Motor neuron (in vitro differentiated cells): ENCODE data around the gene ALOXE3. TPM values are rescaled to one million over a fixed set of nuclear protein-coding genes. Genes with fewer than 3 reads are reported as not detected.

ENCODE experiments used
- ATAC-seq, 8 experiments: fragments of 200-7000 bp; cut with Tn5 transposase; replicated peaks in 6 of 8; 2 replicates each; pipeline ENCODE4 v1.8.0; 2021; ENCODE audit warnings: mild to moderate bottlenecking in 8 of 8, moderate library complexity in 8 of 8
- H3K27ac ChIP-seq, 2 donors: fragments of 250-450 bp; sonication (Bioruptor Pico); 2 replicates each; pipeline ENCODE4 v1.9.0; 2021; ENCODE audit warnings: antibody characterized with exemption in 2 of 2, mild to moderate bottlenecking in 2 of 2, moderate library complexity in 1 of 2
- H3K4me1 ChIP-seq, 2 donors: fragments of 250-450 bp; sonication (Bioruptor Pico); replicated peaks in 1 of 2; 2 replicates each; pipeline ENCODE4 v1.6.1; 2021; ENCODE audit warnings: antibody characterized with exemption in 2 of 2, mild to moderate bottlenecking in 2 of 2, moderate library complexity in 1 of 2
- H3K4me3 ChIP-seq, 5 donors: fragments of 250-450 bp; sonication (Bioruptor Pico); 2 replicates each; pipeline ENCODE4 v1.9.0; 2021; ENCODE audit warnings: antibody characterized with exemption in 5 of 5, mild to moderate bottlenecking in 5 of 5, moderate library complexity in 4 of 5
- WGBS, 10 experiments: fragments of 450-650 bp; shearing (Covaris generic); methylation state at CpG; one replicate each; pipeline ENCODE4 v1.0.0; 2022; 5-methylcytosine and 5-hydroxymethylcytosine counted together
- in situ Hi-C, 9 experiments: fragments of 400-800 bp; cut with MboI; loops; one replicate each; pipeline ENCODE4 v1.15.0; 2021; ENCODE audit warnings: low sequenced_read_pairs in 9 of 9, low pct_unique_long_range_greater_than_20kb in 2 of 9; ENCODE audit not compliant: unreplicated experiment in 9 of 9
- total RNA-seq, 8 experiments: library from RNA; unstranded; fragments of 300-600 nt; gene quantifications; 2 replicates each; pipeline versions ENCODE4 v1.2.3 to v1.2.4, GENCODE V29; 2022

The ALOXE3 gene
- total RNA-seq, 8 experiments from 2014 or later, result 0.15 to 0.95 (median 0.36) TPM; not detected in 1

GRCh38 chr17:8105957-8106398 lies 12.3 kb downstream of the ALOXE3 start:
- H3K4me1 ChIP-seq, result peaks cover 0 to 3% of the 10 kb centered on the region in 2 donors
- in situ Hi-C loops, result no loop called here
- no peak overlapping the region for H3K27ac ChIP-seq
- ATAC-seq, result peak in 2 of 8 experiments; percentile 39 to 56
- 19 to 69% (median 47%) methylated on average over 1 to 5 of the region's 5 CpGs; no CpG with 5 or more reads in 1 of the 10 experiments for WGBS, 10 experiments
- no peak overlapping the region for H3K4me3 ChIP-seq

DNA sequence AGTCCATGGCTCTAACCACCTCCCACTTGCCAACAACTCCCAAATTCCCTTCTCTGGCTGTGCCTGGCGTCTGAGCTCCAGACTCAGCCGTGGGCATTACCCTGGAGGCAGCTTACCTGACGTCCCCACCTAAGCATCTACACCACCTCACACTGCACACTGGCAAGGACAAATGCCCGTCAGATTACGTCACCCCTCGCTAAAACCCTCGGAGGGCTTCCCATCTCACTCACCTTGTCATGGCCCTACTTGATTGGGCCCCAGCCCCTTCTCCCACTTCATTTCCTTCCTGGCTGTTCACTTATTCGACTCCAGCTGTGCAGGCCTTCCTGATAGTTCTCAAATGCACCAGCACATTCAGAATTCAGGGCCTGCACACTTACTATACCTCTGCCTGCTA lies 13.4 kb downstream of the ALOXE3 start:
- no peak overlapping the region for H3K4me3 ChIP-seq
- ATAC-seq, result no peak
- no peak overlapping the region for H3K27ac ChIP-seq
- in situ Hi-C loops, result no loop called here
- H3K4me1 ChIP-seq, result peaks cover 0 to under 1% of the 10 kb centered on the region in 2 donors
- 20 to 60% (median 21%) methylated on average over 1 to 6 of the region's 8 CpGs; no CpG with 5 or more reads in 7 of the 10 experiments for WGBS, 10 experiments

DNA sequence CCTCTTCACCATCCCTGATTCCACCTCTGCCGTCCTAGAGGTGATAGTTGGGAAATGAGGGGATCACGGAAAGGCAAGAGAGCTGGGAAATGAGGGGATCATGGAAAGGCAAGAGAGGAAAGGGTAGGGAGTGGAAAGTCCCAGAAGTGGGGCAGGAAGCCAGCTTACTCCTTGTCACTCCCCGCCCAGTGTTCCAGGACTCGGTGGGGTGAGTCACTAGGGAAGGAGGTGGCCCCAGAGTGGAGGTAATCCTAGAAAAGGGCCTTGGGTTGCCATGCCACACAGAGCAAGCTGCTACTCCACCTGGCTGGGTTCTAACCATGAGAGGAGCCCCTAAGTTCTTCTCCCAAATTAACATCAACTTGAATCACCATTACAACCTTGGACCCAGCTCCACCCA lies 14.8 kb downstream of the ALOXE3 start:
- peak in 2 of 8 experiments; percentile 81 to 83 for ATAC-seq
- in situ Hi-C loops, result no loop called here
- no peak overlapping the region for H3K27ac ChIP-seq

DNA sequence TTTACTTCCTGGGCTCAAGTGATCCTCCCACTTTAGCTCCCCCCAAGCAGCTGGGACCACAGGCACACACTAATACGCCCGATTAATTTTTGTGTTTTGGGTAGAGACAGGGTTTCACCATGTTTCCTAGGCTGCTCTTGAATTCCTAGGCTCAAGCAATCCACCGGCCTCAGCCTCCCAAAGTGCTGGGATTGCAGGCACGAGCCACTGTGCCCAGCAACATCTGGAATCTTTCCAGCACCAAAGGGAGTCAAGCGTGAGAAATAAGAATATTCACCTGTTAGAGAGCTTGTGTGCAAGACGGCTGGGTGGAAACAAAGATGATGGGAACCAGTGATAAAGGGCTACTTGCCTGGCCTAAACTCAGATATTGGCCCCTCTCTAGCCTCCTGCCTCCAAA lies 16.6 kb downstream of the ALOXE3 start:
- WGBS, 10 experiments, result 36 to 75% (median 70%) methylated on average over 3 to 6 of the region's 6 CpGs; no CpG with 5 or more reads in 3 of the 10 experiments
- Histone ChIP-seq H3K4me1 (no peaks in the 10 kb centered on the region), H3K27ac (no peak overlapping the region), H3K4me3 (no peak overlapping the region)
- in situ Hi-C loops, result no loop called here
- ATAC-seq, result no peak

More for the DNA sequence above, 14.8 kb downstream of the ALOXE3 start:
- no peak overlapping the region for H3K4me3 ChIP-seq
- no peaks in the 10 kb centered on the region for H3K4me1 ChIP-seq
- 67 to 100% (median 88%) methylated on average over 1 to 3 of the region's 4 CpGs; no CpG with 5 or more reads in 6 of the 10 experiments for WGBS, 10 experiments

GRCh38 chr17:8100763-8101162 lies 17.6 kb downstream of the ALOXE3 start:
- ATAC-seq, result no peak
- in situ Hi-C loops, result no loop called here
- WGBS, 10 experiments, result 0 to 72% (median 71%) methylated on average over 1 to 2 of the region's 2 CpGs; no CpG with 5 or more reads in 5 of the 10 experiments

GRCh38 chr17:8100111-8100510 lies 18.2 kb downstream of the ALOXE3 start:
- in situ Hi-C loops, result no loop called here
- no peak for ATAC-seq
- Histone ChIP-seq H3K27ac (no peak overlapping the region), H3K4me3 (no peak overlapping the region), H3K4me1 (no peaks in the 10 kb centered on the region)
- WGBS, 10 experiments, result no CpG with 5 or more reads among the region's 2 CpGs

More at GRCh38 chr17:8100763-8101162, 17.6 kb downstream of the ALOXE3 start:
- no peak overlapping the region for H3K27ac ChIP-seq
- no peak overlapping the region for H3K4me3 ChIP-seq
- H3K4me1 ChIP-seq, result no peaks in the 10 kb centered on the region

DNA sequence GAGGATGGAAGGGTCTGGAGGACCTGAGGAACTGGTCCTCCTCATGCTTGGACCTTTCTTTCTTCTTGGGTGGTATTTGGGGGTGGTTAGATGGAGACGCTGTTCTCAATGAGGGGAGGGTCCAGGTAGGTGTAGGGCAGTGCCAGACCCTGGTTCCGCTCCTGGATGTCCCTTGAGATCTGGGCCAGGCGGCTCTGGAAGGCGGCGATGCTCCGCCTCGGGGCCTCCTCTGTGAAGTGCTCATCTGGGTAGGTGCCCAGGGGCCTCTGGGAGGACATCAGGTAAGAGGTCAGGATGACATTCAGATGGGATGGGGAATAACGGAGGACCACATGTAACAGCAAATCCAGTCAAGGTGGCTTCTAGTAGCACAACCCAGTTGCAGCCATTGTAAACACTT lies 21.8 kb downstream of the ALOXE3 start:
- H3K4me3 ChIP-seq, result no peak overlapping the region
- H3K4me1 ChIP-seq, result no peaks in the 10 kb centered on the region
- WGBS, 10 experiments, result 50 to 90% (median 68%) methylated on average over 2 to 3 of the region's 8 CpGs; no CpG with 5 or more reads in 7 of the 10 experiments
- no peak for ATAC-seq
- no peak overlapping the region for H3K27ac ChIP-seq
- in situ Hi-C loops, result loop anchor here in 2 of 9 experiments (25.0 kb wide), 1 partner anchor 691 kb away; the partner anchor contains the start of gene MFSD6L (in 2 of the 2)

DNA sequence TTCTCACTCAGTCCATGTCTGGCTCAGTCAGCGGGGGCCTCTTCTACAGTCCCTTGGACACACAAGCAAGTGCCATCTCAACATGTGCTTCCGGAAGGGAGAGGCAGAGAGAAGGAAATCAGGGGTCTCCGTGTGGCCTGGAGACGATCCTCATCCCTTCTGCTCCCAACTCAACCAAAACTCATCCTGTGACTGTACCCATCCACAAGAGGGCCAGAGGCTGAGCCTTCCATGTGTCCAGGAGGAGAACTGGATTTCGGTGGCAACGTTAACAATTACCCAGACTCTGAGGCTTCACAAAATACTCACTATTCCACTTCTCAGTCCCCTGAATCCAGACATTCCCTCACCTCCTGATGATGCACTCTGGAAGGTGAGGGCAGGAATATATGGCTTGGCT lies 23.0 kb downstream of the ALOXE3 start:
- no peaks in the 10 kb centered on the region for H3K4me1 ChIP-seq
- no peak overlapping the region for H3K4me3 ChIP-seq
- 27 to 90% (median 67%) methylated on average over 1 to 2 of the region's 6 CpGs; no CpG with 5 or more reads in 6 of the 10 experiments for WGBS, 10 experiments
- in situ Hi-C loops, result loop anchor here in 2 of 9 experiments (25.0 kb wide), 1 partner anchor 692 kb away; the partner anchor contains the start of gene MFSD6L (in 2 of the 2)
- ATAC-seq, result no peak
- H3K27ac ChIP-seq, result no peak overlapping the region

DNA sequence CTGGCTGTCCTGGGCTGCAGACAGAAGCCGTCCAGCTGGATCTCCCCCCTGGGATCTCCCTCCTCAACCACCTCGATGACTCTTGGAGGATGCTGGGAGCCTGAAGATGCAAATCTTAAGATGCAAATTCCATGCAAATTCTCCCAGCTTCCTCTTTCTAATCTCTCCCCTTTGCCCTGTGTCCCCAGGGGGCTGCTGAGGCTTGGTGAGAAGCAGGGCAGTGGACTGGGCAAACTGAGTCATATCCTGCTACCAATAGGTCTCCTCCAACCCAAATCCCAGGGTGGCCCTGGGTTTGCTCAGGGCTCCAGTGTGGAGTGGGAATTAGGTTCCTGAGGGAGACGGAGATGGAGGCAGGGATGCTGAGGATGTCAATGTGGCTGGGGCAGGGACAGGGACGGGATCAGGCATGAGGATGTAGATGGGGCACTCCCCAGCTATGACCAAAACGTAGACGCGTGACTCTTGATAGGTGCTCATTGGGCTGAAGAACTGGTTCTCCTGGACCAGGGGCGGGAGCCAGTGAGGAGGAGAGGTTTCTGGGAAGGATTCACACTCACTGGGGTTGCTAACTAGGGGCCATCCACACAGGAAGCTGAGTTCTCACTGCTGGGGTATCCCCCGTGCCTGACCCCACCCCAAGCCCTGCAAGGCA lies 27.2 kb downstream of the ALOXE3 start:
- 0 to 59% (median 29%) methylated on average over 1 to 3 of the region's 9 CpGs; no CpG with 5 or more reads in 6 of the 10 experiments for WGBS, 10 experiments
- in situ Hi-C loops, result loop anchor here in 2 of 9 experiments (25.0 kb wide), 1 partner anchor 696 kb away; the partner anchor contains the start of gene MFSD6L (in 2 of the 2)
- Histone ChIP-seq H3K4me3 (no peak overlapping the region), H3K4me1 (no peaks in the 10 kb centered on the region), H3K27ac (no peak overlapping the region)
- ATAC-seq, result peak in 1 of 8 experiments; percentile 29

- WGBS, 10 experiments, result 29 to 77% (median 41%) methylated on average over 3 to 6 of the region's 6 CpGs; no CpG with 5 or more reads in 6 of the 10 experiments
- Histone ChIP-seq H3K4me3 (no peak overlapping the region), H3K4me1 (no peaks in the 10 kb centered on the region), H3K27ac (no peak overlapping the region)
- ATAC-seq, result no peak
- in situ Hi-C loops, result loop anchor here in 2 of 9 experiments (25.0 kb wide), 1 partner anchor 698 kb away; the partner anchor contains the start of gene MFSD6L (in 2 of the 2)
Observed at GRCh38 chr17:8089728-8090127, 28.6 kb downstream of the ALOXE3 start.

GRCh38 chr17:8087952-8088230 lies 30.4 kb downstream of the ALOXE3 start:
- no peak overlapping the region for H3K27ac ChIP-seq
- WGBS, 10 experiments, result 20 to 100% (median 64%) methylated on average over 1 to 3 of the region's 5 CpGs; no CpG with 5 or more reads in 2 of the 10 experiments
- no peak for ATAC-seq
- H3K4me3 ChIP-seq, result no peak overlapping the region
- H3K4me1 ChIP-seq, result no peaks in the 10 kb centered on the region
- in situ Hi-C loops, result loop anchor here in 2 of 9 experiments (25.0 kb wide), 1 partner anchor 699 kb away; the partner anchor contains the start of gene MFSD6L (in 2 of the 2)

- H3K27ac ChIP-seq, result no peak within 1 kb of the TSS
- H3K4me1 ChIP-seq, result no peaks in the 10 kb centered on the region
- WGBS, 10 experiments, result 20 to 92% (median 74%) methylated on average over 1 to 9 of the region's 20 CpGs; no CpG with 5 or more reads in 2 of the 10 experiments
- peak in 3 of 8 experiments; percentile 70 to 93 (median 79) for ATAC-seq
- H3K4me3 ChIP-seq, result no peak within 1 kb of the TSS
- in situ Hi-C loops, result loop anchor here in 2 of 9 experiments (25.0 kb wide), 1 partner anchor 700 kb away; the partner anchor contains the start of gene MFSD6L (in 2 of the 2)
Observed at GRCh38 chr17:8087075-8087951, 31.0 kb downstream of the ALOXE3 start, which contains the start of gene ALOX12B. Gene ALOX12B (minus strand): TSS chr17:8087716. CDS start chr17:8087442, 274 bp downstream.
